Mesothelial cell of epicardium (in vitro differentiated cells): Measurements from ENCODE around the gene GRAMD1B. TPM values are rescaled to one million over a fixed set of nuclear protein-coding genes. Genes with fewer than 3 reads are reported as not detected.

Experiments used
- DNase-seq, 2 experiments: peaks; one replicate each; pipeline ENCODE4 v3.0.0; 2021; ENCODE audit warnings: low spot score in 2 of 2; ENCODE audit not compliant: unreplicated experiment in 2 of 2
- H3K27ac Mint-ChIP-seq: 2 replicates; pipeline ENCODE4 v1.8.0; 2021; ENCODE audit warnings: mixed read lengths
- H3K27me3 Mint-ChIP-seq: 2 replicates; pipeline ENCODE4 v1.8.0; 2021; ENCODE audit warnings: low read depth, mixed read lengths
- H3K36me3 Mint-ChIP-seq: 2 replicates; pipeline ENCODE4 v1.8.0; 2021; ENCODE audit warnings: mixed read lengths
- H3K4me1 Mint-ChIP-seq: 2 replicates; pipeline ENCODE4 v1.8.0; 2021; ENCODE audit warnings: mixed read lengths
- H3K4me3 Mint-ChIP-seq: 2 replicates; pipeline ENCODE4 v1.8.0; 2021; ENCODE audit warnings: mild to moderate bottlenecking, moderate library complexity, mixed read lengths
- H3K9me3 Mint-ChIP-seq: 2 replicates; pipeline ENCODE4 v1.8.0; 2021; ENCODE audit warnings: mixed read lengths
- total RNA-seq: library from RNA; stranded (reverse); gene quantifications from 3 replicates; pipeline ENCODE4 v1.2.1, GENCODE V29; 2021
- TF ChIP-seq, protein P1 (sequence below): fragments of 200-600 bp; sonication (generic); IDR thresholded peaks from one replicate; pipeline ENCODE4 v1.5.0; 2021; ENCODE audit warnings: antibody characterized with exemption; ENCODE audit not compliant: unreplicated experiment

GRAMD1B gene
- 8.4 to 9.0 TPM (median 9.0 TPM) in 3 replicates for total RNA-seq

DNA sequence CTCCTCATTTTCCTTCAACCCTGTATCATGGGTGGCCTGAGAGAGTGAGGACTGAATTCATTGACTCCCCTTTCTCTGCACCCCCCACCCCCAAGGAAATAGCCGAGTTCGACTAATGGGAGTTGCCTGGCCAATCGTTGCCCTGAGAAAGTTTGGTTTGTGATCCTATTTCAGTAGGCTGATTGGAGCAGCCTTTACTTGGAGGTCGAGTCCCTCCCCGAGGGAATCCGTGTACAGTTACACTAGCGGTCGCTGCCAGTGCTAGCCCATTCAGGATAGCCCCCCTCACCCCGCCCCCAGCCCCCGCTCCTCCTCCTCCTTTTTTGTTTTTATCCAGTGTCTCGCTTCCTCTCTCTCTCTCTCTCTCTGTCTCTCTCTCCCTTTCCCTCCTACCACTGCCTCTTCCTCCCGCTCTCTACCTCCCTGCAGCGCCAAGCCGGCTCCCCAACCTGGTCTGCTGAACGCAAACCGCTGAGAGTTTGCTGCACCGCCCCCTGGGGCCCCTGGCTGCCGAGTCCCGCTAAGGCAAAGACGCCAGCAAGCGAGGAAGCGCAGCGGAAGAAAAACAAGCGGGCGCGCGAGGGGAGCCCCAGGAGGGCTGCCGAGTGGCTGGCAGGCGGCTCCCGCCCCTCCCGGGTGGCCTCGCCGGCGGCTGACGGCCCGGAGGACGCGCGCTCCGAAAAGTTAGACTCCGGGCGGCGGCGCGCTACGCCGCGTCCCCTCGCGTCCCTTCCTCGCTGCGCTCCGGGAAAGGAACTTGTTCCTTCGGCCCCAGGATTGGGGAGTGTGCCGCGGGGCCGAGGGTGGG lies at the start of gene GRAMD1B:
Gene GRAMD1B (plus strand): TSS at position 357 of the 808 bp plus-strand sequence. CDS start 524 bp downstream, outside the sequence.
- H3K36me3 Mint-ChIP-seq, result no peaks in the 10 kb centered on the region
- TF ChIP-seq, protein P1, sequence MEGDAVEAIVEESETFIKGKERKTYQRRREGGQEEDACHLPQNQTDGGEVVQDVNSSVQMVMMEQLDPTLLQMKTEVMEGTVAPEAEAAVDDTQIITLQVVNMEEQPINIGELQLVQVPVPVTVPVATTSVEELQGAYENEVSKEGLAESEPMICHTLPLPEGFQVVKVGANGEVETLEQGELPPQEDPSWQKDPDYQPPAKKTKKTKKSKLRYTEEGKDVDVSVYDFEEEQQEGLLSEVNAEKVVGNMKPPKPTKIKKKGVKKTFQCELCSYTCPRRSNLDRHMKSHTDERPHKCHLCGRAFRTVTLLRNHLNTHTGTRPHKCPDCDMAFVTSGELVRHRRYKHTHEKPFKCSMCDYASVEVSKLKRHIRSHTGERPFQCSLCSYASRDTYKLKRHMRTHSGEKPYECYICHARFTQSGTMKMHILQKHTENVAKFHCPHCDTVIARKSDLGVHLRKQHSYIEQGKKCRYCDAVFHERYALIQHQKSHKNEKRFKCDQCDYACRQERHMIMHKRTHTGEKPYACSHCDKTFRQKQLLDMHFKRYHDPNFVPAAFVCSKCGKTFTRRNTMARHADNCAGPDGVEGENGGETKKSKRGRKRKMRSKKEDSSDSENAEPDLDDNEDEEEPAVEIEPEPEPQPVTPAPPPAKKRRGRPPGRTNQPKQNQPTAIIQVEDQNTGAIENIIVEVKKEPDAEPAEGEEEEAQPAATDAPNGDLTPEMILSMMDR, result no peak
- DNase-seq, result peak; percentile 54 to 82
- peaks cover 8% of the 10 kb centered on the region for H3K4me1 Mint-ChIP-seq
- H3K9me3 Mint-ChIP-seq, result no peaks in the 10 kb centered on the region
- H3K27me3 Mint-ChIP-seq, result peaks cover 40% of the 10 kb centered on the region
- peak within 1 kb of the TSS; percentile 83 for H3K27ac Mint-ChIP-seq
- H3K4me3 Mint-ChIP-seq, result peak within 1 kb of the TSS; percentile 85

DNA sequence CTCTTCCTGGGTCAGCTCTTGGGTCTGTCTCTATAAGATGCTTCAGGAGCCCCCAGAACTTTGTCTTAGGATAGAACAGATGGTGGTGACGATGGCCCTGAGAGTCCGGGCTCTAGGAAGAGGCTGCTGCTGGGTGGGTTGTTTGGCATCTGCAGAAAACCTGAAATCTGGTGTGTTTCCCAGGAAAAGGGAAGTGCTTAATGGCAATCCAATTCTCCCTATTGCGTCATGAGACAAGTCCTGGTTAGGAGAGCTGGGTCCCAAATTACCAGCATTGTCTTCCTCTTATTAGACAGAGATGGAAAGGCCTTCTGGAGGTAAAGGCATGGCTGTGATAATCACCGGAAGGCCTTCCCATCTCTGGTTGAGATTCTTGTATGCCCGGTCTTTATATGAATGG lies 48.9 kb upstream of the GRAMD1B start:
- H3K27me3 Mint-ChIP-seq, result no peaks in the 10 kb centered on the region
- TF ChIP-seq, protein P1, result no peak
- no peak overlapping the region for H3K4me3 Mint-ChIP-seq

DNA sequence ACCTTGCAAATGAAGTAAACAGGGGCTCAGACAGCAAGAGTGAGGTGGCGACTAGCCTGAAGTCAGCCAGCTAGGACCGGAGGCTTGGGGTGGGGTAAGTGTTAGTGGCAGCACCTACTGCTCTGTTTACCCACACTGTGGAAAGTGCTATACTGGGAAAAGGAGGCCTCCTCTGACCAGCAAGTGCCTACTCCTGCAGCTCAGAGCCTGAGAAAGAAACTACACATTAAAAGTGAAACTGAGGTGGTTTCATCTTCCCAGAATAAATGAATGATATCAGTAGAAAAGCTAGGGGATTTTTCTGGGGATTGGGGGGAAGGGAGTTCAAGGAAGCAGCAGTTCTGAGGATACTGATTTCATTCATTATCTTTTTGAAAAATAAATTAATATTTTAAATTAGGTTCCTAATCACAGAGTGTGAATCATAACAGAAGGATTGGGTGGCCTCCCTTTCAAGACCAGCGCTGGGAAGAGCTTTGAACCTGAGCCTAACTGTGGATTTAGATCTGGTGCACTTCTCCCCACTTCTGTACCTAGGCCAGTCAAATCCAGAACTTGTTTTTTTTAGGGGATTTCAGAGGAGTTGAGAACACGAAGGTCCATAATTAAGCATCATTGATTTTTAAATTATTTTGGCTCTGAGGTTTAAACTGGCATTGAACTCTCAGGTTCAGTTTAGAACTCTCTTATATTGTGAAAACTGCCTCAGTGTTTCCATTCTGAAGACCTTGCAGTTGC lies 48.1 kb upstream of the GRAMD1B start:
- Mint-ChIP-seq H3K27me3 (no peaks in the 10 kb centered on the region), H3K36me3 (no peaks in the 10 kb centered on the region), H3K27ac (no peak overlapping the region), H3K4me3 (no peak overlapping the region), H3K4me1 (peaks cover 34% of the 10 kb centered on the region), H3K9me3 (no peaks in the 10 kb centered on the region)
- DNase-seq, result no peak
- TF ChIP-seq, protein P1, result no peak

More for the DNA sequence above, 48.9 kb upstream of the GRAMD1B start:
- no peaks in the 10 kb centered on the region for H3K9me3 Mint-ChIP-seq
- H3K4me1 Mint-ChIP-seq, result peaks cover 42% of the 10 kb centered on the region
- no peak overlapping the region for H3K27ac Mint-ChIP-seq
- no peaks in the 10 kb centered on the region for H3K36me3 Mint-ChIP-seq
- no peak for DNase-seq

DNA sequence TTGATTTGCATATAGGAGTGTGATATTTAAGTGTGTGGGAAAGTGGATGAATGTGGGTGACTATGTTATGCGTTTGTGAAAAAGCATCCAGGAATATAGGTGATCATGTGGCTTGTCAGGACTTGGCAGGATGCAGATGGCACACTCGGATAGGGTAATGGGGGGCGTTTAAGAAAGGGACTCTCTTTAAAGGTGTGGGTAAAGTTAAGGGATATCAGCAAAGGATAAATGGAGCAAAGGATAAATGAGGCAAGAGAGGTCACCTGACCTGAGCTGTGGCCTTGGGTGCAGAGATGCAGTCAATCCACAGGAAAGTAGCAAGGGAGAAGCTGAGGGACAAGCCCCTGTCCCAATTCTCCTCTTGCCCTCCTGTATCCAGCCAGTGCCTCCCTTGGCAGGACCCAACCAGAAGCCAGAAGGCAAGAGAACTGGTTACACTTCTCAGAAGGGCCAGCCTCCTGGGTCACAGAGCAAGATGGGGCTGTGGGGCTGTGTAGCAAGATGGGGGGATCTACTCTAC lies 47.5 kb upstream of the GRAMD1B start:
- TF ChIP-seq, protein P1, result no peak
- H3K4me3 Mint-ChIP-seq, result no peak overlapping the region
- peaks cover 28% of the 10 kb centered on the region for H3K4me1 Mint-ChIP-seq
- no peaks in the 10 kb centered on the region for H3K27me3 Mint-ChIP-seq
- H3K9me3 Mint-ChIP-seq, result no peaks in the 10 kb centered on the region
- no peak for DNase-seq
- no peak overlapping the region for H3K27ac Mint-ChIP-seq
- H3K36me3 Mint-ChIP-seq, result no peaks in the 10 kb centered on the region

DNA sequence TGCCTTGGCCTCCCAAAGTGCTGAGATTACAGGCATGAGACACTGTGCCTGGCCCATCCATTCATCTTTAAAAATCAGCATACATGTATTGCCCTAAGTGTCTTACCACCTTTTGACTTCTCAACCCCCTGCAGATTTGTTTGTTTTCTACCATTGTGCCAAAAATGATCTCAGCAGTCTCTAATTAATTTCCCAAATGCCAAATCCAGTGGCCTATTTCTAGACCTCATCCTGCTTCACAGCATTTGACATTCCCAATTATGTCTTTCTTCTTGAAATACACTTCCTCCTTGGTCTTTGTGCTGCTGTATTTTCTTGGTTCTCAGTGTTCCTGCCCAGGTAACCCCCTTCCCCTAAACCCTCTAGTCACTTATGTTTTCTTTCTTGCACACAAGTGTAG lies 46.0 kb upstream of the GRAMD1B start:
- H3K27ac Mint-ChIP-seq, result no peak overlapping the region
- peaks cover 14% of the 10 kb centered on the region for H3K4me1 Mint-ChIP-seq
- no peaks in the 10 kb centered on the region for H3K27me3 Mint-ChIP-seq
- TF ChIP-seq, protein P1, result no peak
- no peak for DNase-seq
- H3K36me3 Mint-ChIP-seq, result no peaks in the 10 kb centered on the region
- no peaks in the 10 kb centered on the region for H3K9me3 Mint-ChIP-seq
- no peak overlapping the region for H3K4me3 Mint-ChIP-seq
